ENCODE measurements around the gene ITGB6.

Gene ITGB6

DNA sequence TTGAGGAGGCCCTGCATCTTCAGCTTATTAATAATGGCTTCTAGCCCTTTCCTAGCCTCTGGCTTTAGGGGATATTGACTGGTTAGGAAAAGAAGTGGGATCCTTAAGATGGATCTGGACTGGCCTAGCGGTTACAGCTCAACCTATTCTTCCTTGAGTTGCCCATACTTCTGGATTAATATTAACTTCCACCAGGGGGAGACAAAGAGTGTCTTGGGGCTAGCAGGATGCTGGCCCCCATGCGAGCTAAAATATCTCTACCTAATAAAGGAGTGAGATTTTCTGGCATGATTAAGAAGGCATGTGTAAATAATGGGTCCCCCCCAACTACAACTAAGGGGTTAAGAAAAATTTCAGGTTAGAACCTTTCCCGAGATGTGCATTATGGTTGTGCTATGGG, 114.4 kb downstream of the ITGB6 start:
- peak; percentile 38 for DNase-seq

DNA sequence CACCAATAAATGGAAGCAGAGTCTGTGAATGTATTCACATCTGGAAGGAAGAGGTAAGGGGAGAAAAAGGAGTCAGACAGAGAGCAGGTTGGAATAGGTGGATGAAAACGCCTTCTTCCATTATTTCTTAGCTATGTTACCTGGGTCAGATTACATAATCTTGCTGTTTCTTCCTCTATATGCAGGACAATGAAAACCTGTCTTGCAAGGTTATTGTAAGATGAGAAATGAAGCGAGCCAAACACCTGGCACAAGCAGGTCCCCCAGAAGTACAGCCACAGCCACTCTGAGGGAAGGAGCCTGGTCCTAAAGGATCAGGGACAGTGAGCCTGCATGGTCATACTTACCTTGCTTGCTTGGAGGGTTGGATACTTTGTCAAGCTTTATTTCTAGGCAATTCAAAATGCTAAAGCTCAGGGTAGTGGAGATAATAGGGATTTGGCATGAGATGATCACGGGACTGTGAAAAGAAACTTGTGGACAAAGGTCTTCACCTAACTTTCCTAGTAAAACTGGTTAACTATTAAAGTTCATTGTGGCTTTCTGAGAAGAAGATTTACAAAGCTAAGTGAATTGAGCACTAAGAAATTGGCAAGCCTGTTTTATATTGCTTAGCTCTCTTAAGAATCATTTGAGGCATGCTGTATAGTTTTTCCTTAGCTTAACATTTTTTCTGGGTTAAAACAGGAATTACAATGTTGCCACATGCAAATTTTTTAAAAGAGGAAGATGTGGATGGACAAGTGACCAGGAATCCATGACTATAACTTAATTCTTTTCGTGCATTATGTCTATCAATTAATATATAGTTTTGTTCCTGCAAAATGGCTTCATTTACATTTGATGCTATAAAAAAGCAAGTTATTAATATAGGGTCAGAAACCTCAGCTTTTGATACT, 121.9 kb downstream of the ITGB6 start:
- DNase-seq, result no peak

DNA sequence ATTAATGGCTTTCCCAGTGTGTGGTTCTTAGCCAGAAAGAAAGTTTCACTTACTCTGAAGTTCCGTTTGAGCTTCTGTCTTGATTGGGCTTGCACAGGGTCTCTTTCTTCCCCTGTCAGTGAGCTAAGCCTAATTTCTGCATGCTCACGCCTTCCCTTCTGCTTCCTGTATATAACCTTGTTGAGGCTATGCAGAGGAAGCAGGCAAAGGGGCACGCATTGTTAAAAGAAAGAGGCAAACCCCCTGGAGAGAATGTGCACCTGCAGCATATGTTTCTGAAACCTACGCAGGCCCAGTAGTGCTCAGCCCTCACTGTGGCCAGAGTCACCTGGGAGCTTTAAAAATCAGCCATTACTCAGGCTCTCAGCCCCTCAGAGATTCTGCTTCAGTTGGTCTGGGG, 123.2 kb downstream of the ITGB6 start:
- peak; percentile 71 for DNase-seq

DNA sequence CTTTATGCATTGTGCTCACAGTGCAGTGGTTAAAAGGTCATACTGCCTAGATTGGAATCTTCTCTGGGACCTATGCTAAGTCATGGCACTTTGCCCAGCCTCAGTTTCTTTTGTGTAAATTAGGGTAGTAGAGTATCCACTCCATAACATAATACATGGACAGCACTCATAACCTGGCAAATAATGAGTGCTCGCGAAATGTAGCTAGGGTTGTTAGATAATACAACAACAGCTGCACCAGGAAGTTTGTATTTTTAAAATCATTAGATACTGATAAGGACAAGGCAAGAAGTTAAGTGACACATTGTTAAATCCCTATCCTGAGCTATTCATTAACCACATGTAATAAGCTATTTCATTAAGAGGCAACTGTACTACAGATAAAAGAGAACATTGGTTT, 123.8 kb downstream of the ITGB6 start:
- peak; percentile 11 for DNase-seq

DNA sequence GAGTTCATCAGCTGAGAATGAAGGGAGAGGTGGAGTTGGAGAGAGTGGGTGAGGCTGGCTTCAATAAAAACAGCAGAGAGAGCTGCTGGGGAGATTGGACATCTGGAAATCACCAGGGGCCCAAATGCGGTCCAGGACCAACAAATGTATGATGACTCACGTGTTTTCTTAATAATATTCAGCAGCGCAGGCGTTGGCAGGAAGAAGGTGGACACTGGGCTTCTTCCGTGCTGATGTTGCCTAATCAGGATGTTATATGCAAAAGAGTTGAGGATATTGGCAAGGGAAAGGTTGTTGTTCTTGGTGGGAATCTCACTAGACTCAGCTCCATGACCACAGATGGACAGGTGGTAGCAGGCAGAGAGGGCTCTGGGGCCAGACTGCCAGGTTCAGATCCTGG, 124.9 kb downstream of the ITGB6 start:
- no peak for DNase-seq

DNA sequence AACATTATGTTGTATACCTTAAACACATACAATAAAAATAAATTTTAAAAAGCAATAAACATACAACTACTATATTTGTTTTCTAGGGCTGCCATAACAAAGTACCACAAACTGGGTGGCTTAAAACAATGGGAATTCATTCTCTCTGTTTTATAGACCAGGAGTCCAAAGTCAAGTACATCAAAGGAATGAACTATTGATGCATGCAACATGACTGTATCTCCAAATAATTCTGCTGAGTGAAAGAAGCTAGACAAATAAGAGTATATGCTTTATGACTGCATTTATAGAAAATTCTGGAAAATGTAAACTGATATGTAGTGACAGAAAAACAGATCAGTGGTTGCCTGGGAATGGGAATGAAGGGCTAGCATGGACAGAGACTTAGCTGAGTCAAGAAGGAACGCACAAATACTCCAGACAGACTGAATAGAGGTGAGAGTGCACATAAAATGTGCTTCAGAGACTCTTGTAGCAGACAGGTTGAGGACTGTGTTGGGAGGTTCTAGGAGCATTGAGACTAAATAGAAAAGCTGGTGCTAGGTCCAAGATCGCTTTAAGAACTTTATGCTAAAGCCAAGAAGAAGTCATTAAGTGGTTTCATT, 126.7 kb downstream of the ITGB6 start:
- DNase-seq, result no peak

DNA sequence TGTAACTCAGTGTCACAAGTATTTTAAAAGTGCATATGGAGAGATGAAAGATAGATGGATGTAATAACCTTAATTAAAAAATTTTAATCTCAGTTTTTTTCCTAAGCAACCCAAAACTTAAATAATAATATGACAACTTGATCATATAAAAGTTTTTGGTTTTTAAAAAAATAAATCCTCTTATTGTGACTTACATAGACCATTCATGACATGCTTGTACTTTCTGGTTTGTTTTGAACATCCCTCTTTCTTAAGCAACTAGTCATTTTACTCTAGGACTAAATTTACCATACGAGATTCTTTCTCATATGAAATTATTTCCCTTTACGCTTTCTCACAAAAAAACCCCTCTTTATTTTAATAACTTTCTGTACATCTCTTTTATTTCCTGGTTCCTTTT, 131.2 kb downstream of the ITGB6 start:
- no peak for DNase-seq

DNA sequence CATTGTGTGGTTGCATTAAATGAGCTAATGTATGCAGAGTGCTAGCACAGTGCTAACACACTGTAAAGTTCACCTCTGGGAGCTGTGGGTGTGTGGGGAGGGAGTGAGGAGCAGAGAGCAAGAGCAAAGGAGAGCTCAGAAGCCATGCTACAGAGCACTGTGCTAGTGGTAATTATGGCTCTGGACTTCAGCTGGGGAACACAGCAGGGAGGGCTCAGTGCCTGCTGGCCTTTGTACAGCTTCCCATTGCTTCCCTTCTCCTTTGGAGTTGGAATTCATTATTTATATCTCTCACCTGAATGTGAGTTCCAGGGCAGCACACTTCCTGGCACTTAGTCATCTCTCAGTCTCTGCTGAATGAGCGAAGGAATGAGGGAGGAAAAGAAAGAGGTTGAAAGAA, 135.2 kb downstream of the ITGB6 start:
- DNase-seq, result no peak

DNA sequence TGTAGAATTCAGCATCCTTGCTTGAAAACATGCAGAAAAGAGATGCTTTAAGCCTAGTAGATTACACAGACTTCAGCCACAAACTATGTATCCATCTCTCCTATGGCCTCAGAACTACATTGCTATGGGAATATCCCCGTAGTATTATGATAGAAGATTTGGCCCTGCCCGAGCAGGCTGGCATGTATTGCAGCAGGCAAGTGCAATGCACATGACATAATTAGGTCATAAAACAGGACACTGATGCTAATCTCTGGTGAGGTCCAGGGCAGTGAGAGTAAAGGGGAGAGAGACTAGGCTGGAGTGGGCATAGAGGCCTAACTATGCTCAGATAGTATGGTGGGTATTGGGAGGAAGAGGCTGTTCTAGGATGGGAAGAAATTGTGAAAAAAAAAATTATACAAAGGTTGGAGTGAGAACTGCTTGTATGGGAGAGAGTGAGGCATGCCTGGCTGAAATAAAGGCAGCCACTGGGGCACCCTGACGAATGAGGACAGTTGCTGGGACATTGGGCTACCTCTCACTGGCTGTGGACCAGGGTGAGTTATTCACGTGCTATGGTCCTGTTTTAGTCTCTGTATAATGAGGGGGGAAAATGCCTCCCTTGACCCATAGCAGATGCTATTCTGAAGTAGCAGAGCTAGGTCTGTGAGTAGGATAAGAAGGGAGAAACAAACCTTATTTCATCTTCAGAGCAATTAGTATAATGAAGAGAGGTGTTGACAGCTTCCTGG, 136.0 kb downstream of the ITGB6 start:
- DNase-seq, result no peak

DNA sequence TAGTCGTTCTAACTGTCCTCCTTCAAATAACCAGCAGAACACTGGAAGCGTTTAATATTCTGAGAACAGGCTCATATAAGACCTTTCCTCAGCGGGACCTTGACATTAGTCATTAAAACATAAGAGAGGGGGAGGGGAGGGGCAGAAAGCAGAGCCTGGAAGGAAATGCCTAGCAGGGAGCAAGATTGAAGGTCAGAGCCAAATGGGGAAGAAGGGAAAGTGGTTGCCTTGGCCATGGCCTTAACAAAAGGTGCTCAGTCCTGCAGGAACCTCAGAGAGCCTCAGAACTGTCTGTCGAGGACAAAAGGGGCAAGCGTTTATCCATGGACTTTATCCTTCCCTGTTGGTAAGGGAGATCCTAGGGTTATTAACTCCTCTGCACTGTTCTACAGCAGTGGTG, 136.8 kb downstream of the ITGB6 start:
- DNase-seq, result peak; percentile 9

DNA sequence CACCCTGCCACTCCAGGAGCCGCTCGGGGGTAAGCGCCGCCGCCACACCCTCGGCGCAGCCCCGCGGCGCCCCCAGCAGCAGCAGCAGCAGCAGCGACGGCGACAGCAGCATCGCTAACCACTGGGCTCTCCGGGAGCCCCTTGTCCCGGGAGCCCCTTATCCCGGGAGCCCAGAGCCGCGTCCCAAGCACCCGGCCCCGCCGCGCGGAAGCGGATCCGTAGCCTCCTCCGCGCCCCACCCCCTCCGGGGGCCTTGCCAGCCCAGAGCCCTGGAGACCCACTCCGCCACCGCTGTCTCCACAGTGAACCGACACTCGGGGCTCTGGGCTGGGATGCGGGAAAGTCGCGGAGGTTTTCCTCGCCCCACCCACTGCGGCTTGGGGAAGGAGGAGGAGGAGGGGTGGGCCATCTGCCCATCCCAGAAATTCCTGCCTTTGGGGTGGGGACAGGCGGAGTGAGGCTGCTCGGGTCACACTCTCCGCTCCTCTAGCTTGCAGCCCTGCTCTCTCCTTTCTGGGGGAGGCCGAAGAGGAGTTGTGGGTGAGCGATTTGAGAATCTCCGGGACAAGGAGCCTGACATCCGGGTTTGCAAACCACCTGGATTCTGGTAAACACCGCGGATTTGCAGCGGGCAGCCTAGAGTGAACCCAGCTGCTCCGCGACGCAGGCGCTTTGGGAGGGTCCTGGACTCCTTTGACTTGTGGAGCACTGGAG, 137.6 kb downstream of the ITGB6 start, which contains the start of gene PLA2R1:
PLA2R1 (minus strand) TSS at position 324 of the 714 bp plus-strand sequence; CDS start at position 112, 212 bp downstream.
- DNase-seq, result peak; percentile 20

DNA sequence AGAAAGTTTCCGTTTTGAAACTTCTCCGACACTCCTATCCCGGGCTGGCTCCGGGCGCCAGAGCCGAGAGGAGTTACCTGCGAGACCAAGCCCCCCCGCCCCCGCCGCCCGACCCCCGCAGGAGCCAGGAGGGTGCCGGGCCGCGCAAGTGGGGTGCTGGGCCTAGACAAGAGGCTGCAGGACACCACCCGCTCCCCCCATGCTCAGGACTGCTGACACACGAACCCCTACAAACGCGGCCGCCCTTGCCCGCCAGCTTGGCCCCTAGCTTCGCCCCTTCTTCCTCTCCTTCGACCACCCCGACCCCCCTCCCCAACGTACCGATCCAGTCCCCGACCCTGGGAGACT, 138.2 kb downstream of the ITGB6 start:
- peak; percentile 13 for DNase-seq

DNA sequence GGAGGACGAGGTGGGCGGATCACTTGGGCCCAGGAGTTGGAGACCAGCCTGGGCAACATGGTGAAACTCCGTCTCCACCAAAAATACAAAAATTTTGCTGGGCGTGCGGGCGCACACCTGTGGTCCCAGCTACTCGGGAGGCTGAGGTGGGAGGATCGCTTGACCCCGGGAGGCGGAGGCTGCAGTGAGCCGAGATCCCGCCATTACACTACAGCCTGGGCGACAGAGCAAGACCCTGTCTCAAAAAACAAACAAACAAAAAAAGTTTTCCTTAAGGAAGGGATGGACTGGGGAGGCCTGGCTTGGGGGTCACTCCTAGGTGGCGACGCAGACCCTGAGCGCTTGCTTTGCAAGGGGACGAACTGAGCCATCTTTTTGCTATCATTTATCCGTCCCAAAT, 138.5 kb downstream of the ITGB6 start:
- DNase-seq, result no peak

DNA sequence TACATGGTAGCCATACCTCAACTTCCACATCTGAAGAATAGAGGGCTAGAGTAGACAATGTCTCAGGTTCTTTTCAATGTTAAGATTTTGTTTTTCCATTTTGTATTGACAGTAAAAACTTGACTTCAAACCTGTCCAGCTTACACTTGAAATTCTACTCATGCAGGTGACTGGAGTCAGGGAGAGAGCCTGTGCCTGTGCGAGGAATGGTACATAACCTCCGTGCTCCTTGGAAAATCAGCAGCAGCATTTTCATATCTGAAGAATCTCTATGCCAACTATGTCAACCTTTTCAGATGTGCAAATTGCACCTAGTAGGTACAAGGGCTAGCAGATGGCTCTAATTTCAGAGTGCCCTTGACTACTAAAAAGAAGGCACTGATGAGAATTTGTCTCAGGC, 139.8 kb downstream of the ITGB6 start:
- DNase-seq, result no peak

DNA sequence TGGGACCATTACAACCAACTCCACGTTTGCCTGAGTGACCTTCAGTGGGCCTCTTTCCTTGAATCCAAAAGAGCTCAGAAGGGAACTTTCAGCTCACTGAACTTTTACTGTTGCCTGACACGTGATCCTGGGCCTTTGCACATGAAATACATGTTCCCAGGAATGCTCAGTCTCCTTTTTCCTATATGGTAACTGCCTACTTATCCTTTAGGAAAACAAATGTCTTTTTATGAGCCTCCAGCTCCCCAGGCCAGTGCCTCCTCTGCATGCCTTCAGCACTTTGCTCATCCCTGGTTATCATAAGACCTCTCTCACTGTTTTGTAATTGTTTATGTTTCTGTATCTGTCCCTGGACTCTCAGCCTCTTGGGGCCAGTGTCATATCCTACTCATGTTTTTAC, 142.7 kb downstream of the ITGB6 start:
- DNase-seq, result no peak

DNA sequence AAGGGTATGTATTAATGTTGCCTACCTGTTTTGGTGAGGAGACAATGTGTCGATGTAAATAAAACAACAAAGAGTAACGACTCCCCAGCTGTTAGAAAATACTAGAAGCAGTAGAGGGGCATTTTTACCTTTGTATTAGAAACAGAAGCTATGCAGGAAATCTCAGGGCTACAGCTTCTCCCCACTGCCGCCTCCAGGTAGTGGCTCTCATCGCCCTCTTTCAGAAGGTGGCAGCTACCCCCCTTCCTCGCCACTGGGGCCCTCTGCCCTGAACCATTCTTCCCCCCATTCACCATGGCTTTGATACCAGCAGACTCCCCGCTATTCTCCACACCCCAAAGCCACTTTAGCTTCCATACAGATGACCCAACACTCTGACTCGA, 144.4 kb downstream of the ITGB6 start:
- DNase-seq, result no peak

DNA sequence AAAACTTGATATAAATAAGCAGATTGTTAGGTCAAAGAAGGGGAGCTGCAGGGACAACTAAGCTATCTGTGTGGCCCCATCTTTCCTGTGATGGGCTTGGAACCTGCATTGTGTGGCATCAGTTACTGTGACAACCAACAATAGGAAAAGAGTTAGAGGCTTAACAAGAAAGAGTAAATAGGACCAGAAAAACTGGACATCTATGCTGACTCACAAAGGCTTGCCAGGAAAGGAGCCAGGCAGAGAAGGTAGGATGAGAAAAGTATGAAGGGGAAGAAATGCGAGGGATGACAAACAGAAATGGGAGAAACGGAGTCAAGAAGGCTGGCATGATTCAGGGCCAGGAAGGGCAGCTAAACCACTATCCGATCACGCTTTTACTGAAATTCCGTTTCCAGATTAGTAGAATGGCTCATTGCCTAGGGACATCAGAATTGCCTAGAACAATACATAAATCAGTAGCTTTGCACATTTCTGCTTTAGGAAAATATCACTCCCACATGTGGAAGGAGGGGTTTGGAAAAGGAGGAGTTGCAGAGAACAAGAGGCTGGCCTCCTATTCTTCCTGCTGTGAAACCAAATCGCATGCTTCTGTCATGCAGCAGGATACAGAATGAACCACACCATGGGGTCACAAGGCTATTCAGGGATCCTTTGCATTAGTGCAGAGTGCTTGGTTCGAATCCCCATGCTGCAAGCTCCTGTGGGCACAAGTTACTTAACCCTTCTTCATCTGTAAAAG, 144.9 kb downstream of the ITGB6 start:
- DNase-seq, result no peak

DNA sequence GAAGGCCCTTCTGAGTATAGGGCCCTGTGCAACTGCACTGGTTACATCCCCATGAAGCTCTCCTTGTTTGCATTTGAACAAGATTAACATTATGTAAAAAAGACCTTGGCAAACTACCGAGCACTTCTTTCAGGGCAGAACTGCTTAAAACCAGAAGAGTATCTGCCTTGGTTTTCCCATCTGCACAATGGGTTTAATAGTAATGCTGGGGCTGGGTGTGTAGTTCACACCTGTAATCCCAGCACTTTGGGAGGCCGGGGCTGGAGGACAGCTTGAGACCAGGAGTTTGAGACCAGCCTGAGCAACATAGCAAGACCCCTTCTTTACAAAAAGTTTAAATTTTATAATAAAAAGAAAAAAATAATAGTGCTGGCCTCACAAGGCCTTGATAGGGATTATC, 146.1 kb downstream of the ITGB6 start:
- no peak for DNase-seq

DNA sequence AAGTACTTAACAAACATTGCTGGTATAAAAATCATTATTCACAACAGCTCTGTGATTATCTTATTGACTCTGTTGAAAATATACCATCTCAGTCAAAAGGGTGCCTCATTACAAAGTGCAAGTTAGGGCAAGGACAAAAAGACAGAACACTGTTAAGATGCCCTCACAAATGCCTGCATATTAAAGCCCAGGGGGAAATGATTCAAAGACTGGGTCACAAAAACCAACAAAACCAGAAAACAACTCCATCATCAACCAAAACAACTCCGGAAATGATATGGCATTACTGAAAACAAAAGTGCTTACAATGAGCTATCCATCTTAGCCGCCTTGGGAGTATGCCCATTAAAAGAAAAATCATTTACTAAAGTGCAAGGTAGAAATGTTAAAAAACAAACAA, 147.5 kb downstream of the ITGB6 start:
- DNase-seq, result no peak

DNA sequence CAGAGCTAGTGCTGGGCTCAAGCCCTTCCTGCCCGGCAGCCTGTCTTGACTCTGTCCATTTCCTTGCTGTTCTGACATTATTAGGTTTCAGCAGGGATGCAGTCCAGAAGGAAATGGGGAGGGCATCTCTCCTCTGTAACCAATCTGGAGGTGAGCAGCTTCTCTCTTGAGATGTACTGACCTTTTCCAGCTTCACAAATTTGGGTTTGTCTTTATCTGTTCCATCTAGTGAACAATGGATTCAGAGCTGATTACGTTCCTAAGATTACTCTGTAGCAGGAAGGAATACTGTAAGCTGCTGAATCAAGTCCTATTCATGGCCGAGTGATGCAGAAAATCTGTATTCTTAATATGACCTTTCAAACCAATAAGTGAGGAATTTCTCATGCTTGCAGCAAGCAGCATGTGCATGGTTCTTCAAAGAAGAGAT, 148.7 kb downstream of the ITGB6 start:
- DNase-seq, result no peak

DNA sequence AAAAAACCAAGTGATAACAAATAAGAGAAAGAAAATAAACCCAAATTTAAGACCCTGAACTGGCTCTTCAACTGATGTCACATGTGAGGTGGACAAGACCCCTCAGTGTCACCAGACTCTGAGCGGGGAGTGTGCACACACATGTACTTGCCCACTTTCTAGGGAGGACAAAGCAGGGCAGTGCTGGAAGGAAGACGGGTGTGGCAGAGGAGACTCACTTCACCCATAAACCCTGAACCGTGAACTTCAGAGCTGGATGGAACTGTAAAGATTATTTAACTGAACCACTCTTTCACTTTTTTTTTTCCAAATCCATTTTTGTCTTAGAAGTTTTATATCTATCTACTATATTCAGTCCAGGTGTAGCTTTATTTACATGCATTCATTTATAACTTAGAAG, 149.9 kb downstream of the ITGB6 start:
- DNase-seq, result no peak
